ENCODE results near the gene BCL2L12. TPM values are rescaled to one million over a fixed set of nuclear protein-coding genes. Genes with fewer than 3 reads are reported as not detected.
A peak's percentile ranks its signal among the peaks of the same experiment; 100 is the strongest.

BCL2L12 gene
- total RNA-seq, 4 donors from 2014 or later: 4.7 to 6.8 (median 5.8) TPM

DNA sequence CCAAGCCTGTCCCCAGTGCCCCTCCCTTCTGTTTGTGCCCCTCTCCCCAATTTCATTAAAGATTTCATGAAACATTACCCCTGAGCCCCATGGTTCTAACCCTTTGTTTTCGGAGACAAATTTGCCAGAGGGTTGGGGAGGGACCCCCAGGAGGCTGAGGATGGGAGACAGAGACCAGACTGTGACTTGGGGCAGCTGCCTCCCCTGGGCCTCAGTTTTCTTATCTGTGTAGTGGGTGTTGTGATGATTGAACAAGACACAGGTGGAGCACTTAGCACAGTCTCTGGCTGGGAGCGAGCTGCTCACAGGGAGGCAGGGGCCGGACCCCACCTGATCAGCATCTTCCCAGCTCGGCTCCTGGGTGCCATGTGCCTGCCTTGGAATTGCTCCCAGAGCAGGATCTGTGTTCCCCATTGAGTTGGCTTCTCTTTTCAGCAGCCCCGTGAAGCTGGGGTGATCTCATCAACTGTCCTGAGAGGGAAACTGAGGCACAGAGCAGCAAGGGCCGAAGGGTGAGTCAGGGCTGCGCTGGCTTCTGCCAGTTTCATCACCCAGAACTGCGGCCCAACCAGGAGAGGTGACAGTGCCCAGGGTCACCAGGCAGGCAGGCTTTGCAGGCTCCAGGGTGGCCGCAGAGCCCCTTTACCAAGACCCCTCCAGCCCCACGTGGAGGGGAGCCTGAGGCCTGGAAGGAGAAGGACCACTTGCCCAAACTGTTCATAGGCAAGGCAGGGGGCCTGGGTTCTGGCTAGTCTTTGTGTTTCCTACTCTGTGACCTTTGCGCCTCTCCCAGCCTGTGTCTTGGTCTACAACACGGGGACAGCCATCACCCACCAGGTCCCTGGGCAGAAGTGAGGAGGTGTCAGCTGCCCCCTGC is 6.9 kb upstream of the BCL2L12 start:
- H3K4me3 ChIP-seq: no peak overlapping the region
- TF ChIP-seq, protein P1, sequence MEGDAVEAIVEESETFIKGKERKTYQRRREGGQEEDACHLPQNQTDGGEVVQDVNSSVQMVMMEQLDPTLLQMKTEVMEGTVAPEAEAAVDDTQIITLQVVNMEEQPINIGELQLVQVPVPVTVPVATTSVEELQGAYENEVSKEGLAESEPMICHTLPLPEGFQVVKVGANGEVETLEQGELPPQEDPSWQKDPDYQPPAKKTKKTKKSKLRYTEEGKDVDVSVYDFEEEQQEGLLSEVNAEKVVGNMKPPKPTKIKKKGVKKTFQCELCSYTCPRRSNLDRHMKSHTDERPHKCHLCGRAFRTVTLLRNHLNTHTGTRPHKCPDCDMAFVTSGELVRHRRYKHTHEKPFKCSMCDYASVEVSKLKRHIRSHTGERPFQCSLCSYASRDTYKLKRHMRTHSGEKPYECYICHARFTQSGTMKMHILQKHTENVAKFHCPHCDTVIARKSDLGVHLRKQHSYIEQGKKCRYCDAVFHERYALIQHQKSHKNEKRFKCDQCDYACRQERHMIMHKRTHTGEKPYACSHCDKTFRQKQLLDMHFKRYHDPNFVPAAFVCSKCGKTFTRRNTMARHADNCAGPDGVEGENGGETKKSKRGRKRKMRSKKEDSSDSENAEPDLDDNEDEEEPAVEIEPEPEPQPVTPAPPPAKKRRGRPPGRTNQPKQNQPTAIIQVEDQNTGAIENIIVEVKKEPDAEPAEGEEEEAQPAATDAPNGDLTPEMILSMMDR (IDR thresholded peaks at IDR 0.05): no peak
- no peak for TF ChIP-seq EP300 (IDR thresholded peaks at IDR 0.05)
- TF ChIP-seq POLR2A (IDR thresholded peaks at IDR 0.05): no peak
- WGBS, 2 donors: 90 to 98% methylated on average over 12 of the region's 12 CpGs
- DNase-seq (ENCODE audit: low spot score in 2 of 2): no peak
- H3K9me3 ChIP-seq: no peaks in the 10 kb centered on the region
- no peak overlapping the region for H3K27ac ChIP-seq
- H3K4me1 ChIP-seq: peaks cover 0 to 9% (median 4%) of the 10 kb centered on the region in 4 donors
- peaks cover 2 to 93% (median 50%) of the 10 kb centered on the region in 3 donors for H3K36me3 ChIP-seq
- no peaks in the 10 kb centered on the region for H3K27me3 ChIP-seq

DNA sequence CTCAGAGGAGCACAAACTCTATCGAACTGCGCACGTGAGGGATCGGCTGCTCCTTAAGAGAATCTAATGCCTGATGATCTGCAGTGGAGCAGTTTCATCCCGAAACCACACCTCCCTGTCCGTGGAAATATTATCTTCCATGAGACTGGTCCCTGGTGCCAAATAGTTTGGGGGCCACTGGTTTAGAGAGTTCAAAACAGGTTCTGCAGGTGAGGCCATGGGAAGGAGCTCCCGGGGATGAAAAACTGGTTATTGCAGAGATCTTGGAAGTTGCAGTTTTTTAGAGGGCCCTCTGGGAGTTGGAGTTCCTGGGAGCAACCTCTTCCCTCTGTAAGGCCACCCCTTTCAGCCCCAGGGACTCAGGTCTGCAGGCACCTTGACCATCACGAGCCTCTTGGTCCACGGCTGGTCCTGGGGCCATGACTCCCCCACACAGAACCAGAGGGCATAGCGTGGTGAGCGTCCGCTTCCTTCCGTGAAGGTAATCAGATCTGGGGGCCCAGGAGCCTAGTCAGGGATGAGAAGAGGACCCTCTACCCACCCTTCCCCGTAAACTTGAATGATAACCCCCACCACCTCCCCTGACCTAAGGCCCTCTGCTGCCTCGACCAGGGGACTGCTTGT is 5.3 kb upstream of the BCL2L12 start:
- Histone ChIP-seq H3K27ac (no peak overlapping the region), H3K9me3 (no peaks in the 10 kb centered on the region), H3K4me3 (no peak overlapping the region), H3K36me3 (peaks cover 0 to 77% (median 35%) of the 10 kb centered on the region in 3 donors), H3K27me3 (no peaks in the 10 kb centered on the region), H3K4me1 (peaks cover 0 to 20% (median 9%) of the 10 kb centered on the region in 4 donors)
- 76 to 85% methylated on average over 9 to 13 of the region's 15 CpGs for WGBS, 2 donors
- DNase-seq (ENCODE audit: low spot score in 2 of 2): no peak
- TF ChIP-seq POLR2A (IDR thresholded peaks at IDR 0.05) (no peak), EP300 (IDR thresholded peaks at IDR 0.05) (no peak)
- TF ChIP-seq, protein P1 (IDR thresholded peaks at IDR 0.05): no peak

DNA sequence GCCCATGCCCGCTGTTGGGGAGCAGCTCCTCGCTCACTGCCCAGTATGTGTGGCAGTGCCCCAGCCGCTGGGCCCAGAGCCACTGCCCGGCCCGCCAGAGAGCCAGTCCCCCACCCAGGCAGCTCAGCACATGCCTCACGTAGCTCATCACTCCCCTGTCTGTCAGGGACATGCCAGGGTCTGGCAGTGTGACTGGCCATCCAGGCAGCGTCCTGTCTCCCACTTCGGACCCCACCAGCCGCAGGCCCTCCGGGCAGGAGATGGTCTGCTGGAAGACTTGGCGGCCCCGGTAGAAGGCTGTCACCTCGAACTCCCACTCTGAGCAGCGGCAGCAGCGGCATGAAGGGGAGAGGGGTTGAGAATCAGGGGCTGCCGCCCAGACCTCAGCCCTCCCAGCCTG is 3.7 kb upstream of the BCL2L12 start:
- Histone ChIP-seq H3K36me3 (peaks cover 0 to 61% (median 34%) of the 10 kb centered on the region in 3 donors), H3K9me3 (no peaks in the 10 kb centered on the region), H3K4me1 (peaks cover 0 to 31% (median 17%) of the 10 kb centered on the region in 4 donors), H3K27ac (no peak overlapping the region), H3K27me3 (no peaks in the 10 kb centered on the region), H3K4me3 (no peak overlapping the region)
- 94 to 95% methylated on average over 14 to 16 of the region's 16 CpGs for WGBS, 2 donors
- TF ChIP-seq EP300 (IDR thresholded peaks at IDR 0.05) (no peak), POLR2A (IDR thresholded peaks at IDR 0.05) (no peak)
- TF ChIP-seq, protein P1 (IDR thresholded peaks at IDR 0.05): no peak
- no peak for DNase-seq (ENCODE audit: low spot score in 2 of 2)

DNA sequence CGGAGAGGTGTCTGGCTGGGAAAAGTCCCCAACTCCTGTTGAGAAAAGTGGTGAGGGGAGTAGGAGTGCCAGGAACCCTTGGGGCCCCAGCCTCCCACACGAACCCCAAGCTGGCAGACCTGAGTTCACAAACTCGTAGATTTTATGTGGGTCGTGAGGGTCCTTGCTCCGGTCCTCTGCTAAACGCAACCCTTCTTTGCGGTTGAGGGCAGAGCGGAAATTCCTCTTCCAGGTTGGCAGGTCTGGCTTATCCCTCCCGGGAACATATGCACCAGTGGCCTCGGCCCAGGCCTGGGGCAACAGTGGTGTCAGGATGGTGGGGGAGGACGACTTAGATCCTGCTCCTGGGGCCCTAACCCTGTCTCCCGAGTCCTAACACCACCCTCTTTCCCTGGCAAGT is 2.5 kb upstream of the BCL2L12 start:
- peaks cover 0 to 33% (median 17%) of the 10 kb centered on the region in 4 donors for H3K4me1 ChIP-seq
- peaks cover 0 to 51% (median 25%) of the 10 kb centered on the region in 3 donors for H3K36me3 ChIP-seq
- H3K4me3 ChIP-seq: peak overlapping the region in 1 of 4 donors; percentile 90
- no peaks in the 10 kb centered on the region for H3K27me3 ChIP-seq
- H3K9me3 ChIP-seq: no peaks in the 10 kb centered on the region
- DNase-seq (ENCODE audit: low spot score in 2 of 2): no peak
- peak overlapping the region in 2 of 4 donors; percentile 88 to 89 for H3K27ac ChIP-seq
- WGBS, 2 donors: 83 to 86% methylated on average over 12 of the region's 12 CpGs
- TF ChIP-seq, protein P1 (IDR thresholded peaks at IDR 0.05): no peak
- TF ChIP-seq POLR2A (IDR thresholded peaks at IDR 0.05): no peak
- TF ChIP-seq EP300 (IDR thresholded peaks at IDR 0.05): no peak
